Neuronal stem cell (in vitro differentiated cells): ENCODE data around the gene SFXN1.

ENCODE experiments used
- DNase-seq: peaks from one replicate; pipeline ENCODE4 v3.0.0-alpha.2; 2013; ENCODE audit warnings: low spot score
- H2AFZ ChIP-seq: one replicate; pipeline ENCODE4 v1.6.1; 2013; ENCODE audit warnings: mild to moderate bottlenecking, low read length, inconsistent platforms
- H2AK5ac ChIP-seq: 2 replicates; pipeline ENCODE4 v1.6.1; 2013; ENCODE audit warnings: low read depth, mild to moderate bottlenecking, inconsistent platforms, low read length, moderate library complexity, mixed read lengths
- H2BK120ac ChIP-seq: 2 replicates; pipeline ENCODE4 v1.6.1; 2013; ENCODE audit warnings: low read depth, mild to moderate bottlenecking, inconsistent platforms, low read length, moderate library complexity, mixed read lengths
- H2BK12ac ChIP-seq: one replicate; pipeline ENCODE4 v1.6.1; 2013; ENCODE audit warnings: low read length, inconsistent platforms
- H2BK15ac ChIP-seq: 2 replicates; pipeline ENCODE4 v1.6.1; 2013; ENCODE audit warnings: mild to moderate bottlenecking, low read length, inconsistent platforms, mixed read lengths
- H2BK5ac ChIP-seq: one replicate; pipeline ENCODE4 v1.6.1; 2013; ENCODE audit warnings: inconsistent platforms, mild to moderate bottlenecking, low read length, moderate library complexity
- H3K14ac ChIP-seq: one replicate; pipeline ENCODE4 v1.6.1; 2013; ENCODE audit warnings: low read length, inconsistent platforms
- H3K18ac ChIP-seq: 2 replicates; pipeline ENCODE4 v1.6.1; 2013; ENCODE audit warnings: low read length, inconsistent platforms
- H3K23ac ChIP-seq: 2 replicates; pipeline ENCODE4 v1.6.1; 2013; ENCODE audit warnings: low read depth, mild to moderate bottlenecking, mixed read lengths, low read length, inconsistent platforms; ENCODE audit not compliant: poor library complexity
- H3K27ac ChIP-seq: replicated peaks from 3 replicates; pipeline ENCODE4 v1.5.1; 2013; ENCODE audit warnings: low read length, inconsistent platforms
- H3K27me3 ChIP-seq, 3 experiments: 2 replicates each; pipeline ENCODE4 v1.6.1; 2013; ENCODE audit warnings: low read length in 3 of 3, mild to moderate bottlenecking in 2 of 3, inconsistent platforms in 1 of 3, low read depth in 1 of 3, mixed read lengths in 1 of 3, moderate library complexity in 1 of 3; ENCODE audit not compliant: control insufficient read depth in 3 of 3, insufficient read depth in 3 of 3
- H3K36me3 ChIP-seq, 2 donors: replicated peaks in 1 of 2; 2 replicates each; pipeline ENCODE4 v1.6.1; 2013; ENCODE audit warnings: low read length in 2 of 2; ENCODE audit not compliant: control insufficient read depth in 2 of 2, insufficient read depth in 2 of 2
- H3K4ac ChIP-seq: 2 replicates; pipeline ENCODE4 v1.6.1; 2013; ENCODE audit warnings: inconsistent platforms, mild to moderate bottlenecking, low read length, moderate library complexity
- H3K4me1 ChIP-seq, 2 donors: 1 replicate in 1 of 2; 2 replicates in 1 of 2; pipeline ENCODE4 v1.6.1; 2013; ENCODE audit warnings: low read length in 2 of 2, low read depth in 1 of 2; ENCODE audit not compliant: control insufficient read depth in 2 of 2, insufficient read depth in 1 of 2
- H3K4me2 ChIP-seq: one replicate; pipeline ENCODE4 v1.6.1; 2013; ENCODE audit warnings: mild to moderate bottlenecking, low read length, inconsistent platforms; ENCODE audit not compliant: insufficient read depth, poor library complexity, severe bottlenecking
- H3K4me3 ChIP-seq, 2 donors: 2 replicates each; pipeline ENCODE4 v1.5.1; 2013; ENCODE audit warnings: low read length in 2 of 2, mild to moderate bottlenecking in 2 of 2, inconsistent platforms in 1 of 2, moderate library complexity in 1 of 2
- H3K79me1 ChIP-seq: one replicate; pipeline ENCODE4 v1.6.1; 2013; ENCODE audit warnings: low read depth, mild to moderate bottlenecking, inconsistent platforms, low read length, moderate library complexity
- H3K9ac ChIP-seq: one replicate; pipeline ENCODE4 v1.6.1; 2013; ENCODE audit warnings: mild to moderate bottlenecking, low read depth, low read length, inconsistent platforms; ENCODE audit not compliant: poor library complexity
- H3K9me3 ChIP-seq, 2 donors: replicated peaks in 1 of 2; 2 replicates each; pipeline versions ENCODE3 to v1.6.1; 2013; ENCODE audit warnings: low read length in 2 of 2, mild to moderate bottlenecking in 2 of 2, inconsistent platforms in 1 of 2, low read depth in 1 of 2, mixed read lengths in 1 of 2, moderate library complexity in 1 of 2; ENCODE audit not compliant: control insufficient read depth in 2 of 2, insufficient read depth in 1 of 2
- H4K8ac ChIP-seq: one replicate; pipeline ENCODE4 v1.6.1; 2013; ENCODE audit warnings: low read depth, mild to moderate bottlenecking, inconsistent platforms, low read length, moderate library complexity
- H4K91ac ChIP-seq: one replicate; pipeline ENCODE4 v1.6.1; 2013; ENCODE audit warnings: low read length, low read depth, mild to moderate bottlenecking, inconsistent platforms; ENCODE audit not compliant: poor library complexity
- WGBS, 2 donors: extraction: QIAGEN DNeasy Blood & Tissue Kit; methylation state at CpG; one replicate each; pipeline ENCODE4 v1.1.7; 2013; ENCODE audit warnings: missing lambda C conversion rate in 2 of 2, mixed read lengths in 1 of 2; ENCODE audit not compliant: insufficient read length in 2 of 2, insufficient replicate concordance in 1 of 2; ENCODE audit errors: extremely low coverage in 2 of 2; 5-methylcytosine and 5-hydroxymethylcytosine counted together

The SFXN1 gene

DNA sequence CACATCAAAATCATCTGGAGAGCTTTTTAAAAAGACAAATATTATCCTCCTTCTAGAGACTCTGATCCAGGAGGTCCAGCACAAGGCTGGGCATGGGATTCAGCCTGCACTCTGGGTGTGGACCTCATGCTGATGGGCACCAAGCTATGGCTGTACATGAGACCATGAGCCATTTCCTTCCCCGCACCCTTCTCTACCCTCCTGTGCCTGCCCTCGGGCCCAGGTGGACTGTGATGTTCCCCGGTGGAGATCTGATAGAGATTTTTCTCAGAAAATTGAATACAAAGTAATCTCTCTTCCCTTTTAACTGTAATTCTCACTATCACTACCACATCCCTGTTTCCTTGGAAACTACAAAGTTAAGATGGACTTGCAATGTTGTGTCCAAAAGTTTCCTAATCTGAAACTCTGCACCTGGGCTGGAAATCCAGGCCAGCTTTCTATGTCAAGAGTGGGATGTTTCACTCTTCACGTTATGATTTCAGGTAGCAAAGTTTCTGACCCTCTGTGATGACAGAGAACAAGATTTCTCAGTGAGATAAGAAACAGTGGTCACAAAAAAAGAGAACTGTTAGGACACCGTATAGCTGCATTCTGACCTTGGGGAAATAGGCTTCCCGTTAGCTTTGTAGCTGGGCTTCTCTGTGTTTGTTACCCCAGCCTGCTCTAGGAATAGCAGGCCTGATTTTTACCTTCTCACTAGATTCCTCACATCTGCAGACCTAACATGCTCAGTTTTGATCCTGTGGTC lies 11.5 kb downstream of the SFXN1 start:
- H3K23ac ChIP-seq, result no peak overlapping the region
- no peak overlapping the region for H2BK12ac ChIP-seq
- no peak overlapping the region for H3K9ac ChIP-seq
- no peak overlapping the region for H3K4me2 ChIP-seq
- no peak for DNase-seq
- H4K91ac ChIP-seq, result no peak overlapping the region
- H3K14ac ChIP-seq, result no peak overlapping the region
- H3K4me1 ChIP-seq, result no peaks in the 10 kb centered on the region
- no peak overlapping the region for H3K18ac ChIP-seq
- H3K4me3 ChIP-seq, result no peak overlapping the region
- H2BK15ac ChIP-seq, result no peak overlapping the region
- no peak overlapping the region for H2AFZ ChIP-seq
- H2BK5ac ChIP-seq, result no peak overlapping the region
- no peak overlapping the region for H4K8ac ChIP-seq
- H2AK5ac ChIP-seq, result no peak overlapping the region
- peaks cover 0 to 17% of the 10 kb centered on the region in 2 donors for H3K9me3 ChIP-seq
- H2BK120ac ChIP-seq, result no peak overlapping the region
- no peaks in the 10 kb centered on the region for H3K27me3 ChIP-seq
- no CpG with 5 or more reads among the region's 6 CpGs for WGBS, 2 donors
- peaks cover 22 to 96% of the 10 kb centered on the region in 2 donors for H3K36me3 ChIP-seq
- no peak overlapping the region for H3K4ac ChIP-seq
- peaks cover 4% of the 10 kb centered on the region for H3K79me1 ChIP-seq
- H3K27ac ChIP-seq, result no peak overlapping the region

GRCh38 chr5:175491223-175491622 lies 12.9 kb downstream of the SFXN1 start:
- H3K27ac ChIP-seq, result no peak overlapping the region
- no peaks in the 10 kb centered on the region for H3K4me1 ChIP-seq
- no peak overlapping the region for H3K9ac ChIP-seq
- H3K36me3 ChIP-seq, result peaks cover 20 to 91% of the 10 kb centered on the region in 2 donors
- no peak overlapping the region for H2BK5ac ChIP-seq
- no peak overlapping the region for H3K23ac ChIP-seq
- no peaks in the 10 kb centered on the region for H3K27me3 ChIP-seq
- H2BK12ac ChIP-seq, result no peak overlapping the region
- no peak overlapping the region for H3K14ac ChIP-seq
- no peak overlapping the region for H2BK15ac ChIP-seq
- peaks cover 0 to 15% of the 10 kb centered on the region in 2 donors for H3K9me3 ChIP-seq
- H3K18ac ChIP-seq, result no peak overlapping the region
- H3K4me2 ChIP-seq, result no peak overlapping the region
- no peak overlapping the region for H4K8ac ChIP-seq
- no peak overlapping the region for H2BK120ac ChIP-seq
- H2AFZ ChIP-seq, result no peak overlapping the region
- no peak overlapping the region for H3K4ac ChIP-seq
- no peak overlapping the region for H3K4me3 ChIP-seq
- no peak overlapping the region for H2AK5ac ChIP-seq
- no peak overlapping the region for H4K91ac ChIP-seq
- no CpG with 5 or more reads among the region's 6 CpGs for WGBS, 2 donors
- DNase-seq, result no peak
- H3K79me1 ChIP-seq, result peaks cover 4% of the 10 kb centered on the region

DNA sequence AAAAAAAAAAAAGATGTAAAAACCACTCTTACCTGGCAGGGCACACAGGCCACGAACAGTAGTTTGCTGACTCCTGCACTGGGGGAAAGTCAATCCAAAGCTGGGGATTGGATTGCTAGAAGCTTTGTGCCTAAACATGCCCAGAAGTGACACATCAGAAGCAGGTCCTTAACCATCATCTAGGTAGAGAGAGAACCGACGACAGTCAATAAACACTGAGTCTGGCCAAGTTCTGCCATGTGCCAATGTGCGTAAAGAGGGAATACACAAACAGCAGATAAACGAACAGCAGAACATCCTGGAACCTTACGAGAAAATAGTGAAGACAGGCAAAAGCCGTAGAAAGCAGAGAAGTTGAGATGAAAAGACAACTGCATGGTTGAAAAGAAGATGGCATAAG lies 14.9 kb downstream of the SFXN1 start:
- Histone ChIP-seq H2AFZ (no peak overlapping the region), H3K4me1 (no peaks in the 10 kb centered on the region), H3K9ac (no peak overlapping the region), H4K8ac (no peak overlapping the region), H2BK12ac (no peak overlapping the region), H2AK5ac (no peak overlapping the region), H2BK15ac (no peak overlapping the region), H3K79me1 (peaks cover 4% of the 10 kb centered on the region), H3K36me3 (peaks cover 22 to 94% of the 10 kb centered on the region in 2 donors), H3K4me2 (no peak overlapping the region), H3K23ac (no peak overlapping the region), H3K4me3 (no peak overlapping the region), H3K27me3 (no peaks in the 10 kb centered on the region), H2BK120ac (no peak overlapping the region), H3K14ac (no peak overlapping the region), H4K91ac (no peak overlapping the region), H3K9me3 (peaks cover 0 to 6% of the 10 kb centered on the region in 2 donors), H3K27ac (no peak overlapping the region), H3K4ac (no peak overlapping the region), H3K18ac (no peak overlapping the region), H2BK5ac (no peak overlapping the region)
- no CpG with 5 or more reads among the region's 7 CpGs for WGBS, 2 donors
- DNase-seq, result no peak

- Histone ChIP-seq H2BK120ac (no peak overlapping the region), H3K4me3 (no peak overlapping the region), H2BK5ac (no peak overlapping the region), H3K27ac (no peak overlapping the region), H3K4ac (no peak overlapping the region), H2AK5ac (no peak overlapping the region), H3K36me3 (peaks cover 21 to 94% of the 10 kb centered on the region in 2 donors), H3K9ac (no peak overlapping the region), H3K18ac (no peak overlapping the region), H2BK12ac (no peak overlapping the region), H3K14ac (no peak overlapping the region), H3K27me3 (no peaks in the 10 kb centered on the region), H3K4me2 (no peak overlapping the region), H3K23ac (no peak overlapping the region), H4K8ac (no peak overlapping the region), H3K4me1 (no peaks in the 10 kb centered on the region), H4K91ac (no peak overlapping the region), H3K79me1 (peaks cover 2% of the 10 kb centered on the region), H2AFZ (no peak overlapping the region), H2BK15ac (no peak overlapping the region), H3K9me3 (peaks cover 0 to 6% of the 10 kb centered on the region in 2 donors)
- no CpG with 5 or more reads among the region's 8 CpGs for WGBS, 2 donors
- DNase-seq, result no peak
Measured at GRCh38 chr5:175493726-175494125, 15.4 kb downstream of the SFXN1 start.
